ENCODE results near the gene ASB1.
"Not testable (repeated sequence)": the region's sequence is repeated elsewhere in the genome, so short reads cannot be mapped to it uniquely, and the experiment has no call there.

Gene ASB1

GRCh38 chr2:238403632-238404405 is 22.9 kb upstream of the ASB1 start:
- no peak for DNase-seq (ENCODE audit: low read depth in 2 of 2)

- no peak for DNase-seq (ENCODE audit: low read depth in 2 of 2)
Observed at GRCh38 chr2:238404406-238405216, 22.1 kb upstream of the ASB1 start.

- not testable (repeated sequence) for DNase-seq (ENCODE audit: low read depth in 2 of 2)
Observed at GRCh38 chr2:238405217-238405555, 21.5 kb upstream of the ASB1 start.

- DNase-seq (ENCODE audit: low read depth in 2 of 2) = no peak
Observed at GRCh38 chr2:238406221-238406997, 20.3 kb upstream of the ASB1 start.

GRCh38 chr2:238406998-238407285 is 19.8 kb upstream of the ASB1 start:
- no peak for DNase-seq (ENCODE audit: low read depth in 2 of 2)

GRCh38 chr2:238407566-238407965 is 19.2 kb upstream of the ASB1 start:
- no peak for DNase-seq (ENCODE audit: low read depth in 2 of 2)

GRCh38 chr2:238408615-238409340 is 17.9 kb upstream of the ASB1 start:
- no peak for DNase-seq (ENCODE audit: low read depth in 2 of 2)

GRCh38 chr2:238409341-238410199 is 17.2 kb upstream of the ASB1 start:
- DNase-seq (ENCODE audit: low read depth in 2 of 2) = no peak

GRCh38 chr2:238412067-238412767 is 14.5 kb upstream of the ASB1 start:
- DNase-seq (ENCODE audit: low read depth in 2 of 2) = no peak

GRCh38 chr2:238413368-238413767 is 13.4 kb upstream of the ASB1 start:
- no peak for DNase-seq (ENCODE audit: low read depth in 2 of 2)

GRCh38 chr2:238415036-238415764 is 11.5 kb upstream of the ASB1 start:
- no peak for DNase-seq (ENCODE audit: low read depth in 2 of 2)

- DNase-seq (ENCODE audit: low read depth in 2 of 2) = no peak
Observed at GRCh38 chr2:238415893-238416292, 10.8 kb upstream of the ASB1 start.

GRCh38 chr2:238418196-238418998 is 8.3 kb upstream of the ASB1 start:
- DNase-seq (ENCODE audit: low read depth in 2 of 2) = no peak

GRCh38 chr2:238418999-238419546 is 7.7 kb upstream of the ASB1 start:
- DNase-seq (ENCODE audit: low read depth in 2 of 2) = no peak

- no peak for DNase-seq (ENCODE audit: low read depth in 2 of 2)
Observed at GRCh38 chr2:238420442-238420841, 6.3 kb upstream of the ASB1 start.

- no peak for DNase-seq (ENCODE audit: low read depth in 2 of 2)
Observed at GRCh38 chr2:238420878-238421694, 5.6 kb upstream of the ASB1 start.

- no peak for DNase-seq (ENCODE audit: low read depth in 2 of 2)
Observed at GRCh38 chr2:238421695-238422035, 5.1 kb upstream of the ASB1 start.

- DNase-seq (ENCODE audit: low read depth in 2 of 2) = no peak
Observed at GRCh38 chr2:238422285-238422684, 4.4 kb upstream of the ASB1 start.
